Neural progenitor cell (in vitro differentiated cells): ENCODE data around the gene STAT4. TPM values are rescaled to one million over a fixed set of nuclear protein-coding genes. Genes with fewer than 3 reads are reported as not detected.
A peak's percentile ranks its signal among the peaks of the same experiment; 100 is the strongest.

Experiments
- DNase-seq: peaks from one replicate; pipeline ENCODE4 v3.0.0-alpha.2; 2016; ENCODE audit warnings: low spot score
- H2AFZ ChIP-seq: fragments of 200-600 bp; sonication (generic); replicated peaks from 2 replicates; pipeline ENCODE4 v1.6.1; 2016; ENCODE audit warnings: antibody characterized with exemption
- H3F3A ChIP-seq: fragments of 200-600 bp; sonication (generic); 2 replicates; pipeline ENCODE4 v1.6.1; 2016; ENCODE audit warnings: antibody characterized with exemption, low read depth
- H3K27ac ChIP-seq: fragments of 200-600 bp; sonication (generic); 2 replicates; pipeline ENCODE4 v1.5.1; 2016; ENCODE audit warnings: mild to moderate bottlenecking
- H3K27me3 ChIP-seq: fragments of 200-600 bp; sonication (generic); 2 replicates; pipeline ENCODE4 v1.6.1; 2016; ENCODE audit warnings: mild to moderate bottlenecking, moderate library complexity
- H3K36me3 ChIP-seq: fragments of 200-600 bp; sonication (generic); 2 replicates; pipeline ENCODE4 v1.5.1; 2016
- H3K4me1 ChIP-seq: fragments of 200-600 bp; sonication (generic); 2 replicates; pipeline ENCODE4 v1.6.1; 2016; ENCODE audit warnings: mixed run types
- H3K4me2 ChIP-seq: fragments of 200-600 bp; sonication (generic); 2 replicates; pipeline ENCODE4 v1.6.1; 2016
- H3K4me3 ChIP-seq: fragments of 200-600 bp; sonication (generic); 2 replicates; pipeline ENCODE4 v1.5.1; 2016
- H3K79me2 ChIP-seq: fragments of 200-600 bp; sonication (generic); 2 replicates; pipeline ENCODE4 v1.6.1; 2016; ENCODE audit warnings: low read depth
- H3K9ac ChIP-seq: fragments of 200-600 bp; sonication (generic); 2 replicates; pipeline ENCODE4 v1.6.1; 2016
- H3K9me3 ChIP-seq: fragments of 200-600 bp; sonication (generic); 2 replicates; pipeline ENCODE4 v1.5.1; 2016; ENCODE audit warnings: low read depth
- H4K20me1 ChIP-seq: fragments of 200-600 bp; sonication (generic); 2 replicates; pipeline ENCODE4 v1.6.1; 2016; ENCODE audit warnings: low read depth
- H3K27ac Mint-ChIP-seq: 3 replicates; pipeline ENCODE4 v1.8.0; 2021; ENCODE audit warnings: mixed read lengths
- H3K27me3 Mint-ChIP-seq: 2 replicates; pipeline ENCODE4 v1.8.0; 2022; ENCODE audit warnings: low read depth, mild to moderate bottlenecking, inconsistent platforms, moderate library complexity, mixed read lengths; ENCODE audit not compliant: insufficient read depth
- H3K36me3 Mint-ChIP-seq: 3 replicates; pipeline ENCODE4 v1.8.0; 2021; ENCODE audit warnings: mixed read lengths
- H3K4me1 Mint-ChIP-seq: 3 replicates; pipeline ENCODE4 v1.8.0; 2021; ENCODE audit warnings: mixed read lengths
- H3K4me3 Mint-ChIP-seq: 3 replicates; pipeline ENCODE4 v1.8.0; 2021; ENCODE audit warnings: mild to moderate bottlenecking, moderate library complexity, mixed read lengths
- H3K9me3 Mint-ChIP-seq: 3 replicates; pipeline ENCODE4 v1.8.0; 2020; ENCODE audit warnings: mixed read lengths
- CTCF ChIP-seq: fragments of 200-600 bp; sonication (generic); IDR thresholded peaks from 2 replicates; pipeline ENCODE4 v1.5.1; 2017; ENCODE audit warnings: antibody characterized with exemption, mild to moderate bottlenecking
- EZH2 ChIP-seq: fragments of 200-600 bp; sonication (generic); IDR thresholded peaks from 2 replicates; pipeline ENCODE4 v1.6.1; 2017; ENCODE audit warnings: antibody characterized with exemption, mild to moderate bottlenecking, moderate library complexity
- EZH2phosphoT487 ChIP-seq: fragments of 200-600 bp; sonication (generic); IDR thresholded peaks from 2 replicates; pipeline ENCODE4 v1.6.1; 2017; ENCODE audit warnings: antibody characterized with exemption
- total RNA-seq: library from RNA; depleted of rRNA; stranded (reverse); fragments of >200 nt; gene quantifications from 2 replicates; pipeline ENCODE4 v1.2.3, GENCODE V29; 2015; ENCODE audit warnings: low replicate concordance

The STAT4 gene
- total RNA-seq, 1 donor from 2014 or later, result 0.32 TPM

- Histone ChIP-seq H3K27me3 (no peaks in the 10 kb centered on the region), H3K4me2 (no peak overlapping the region), H3K79me2 (no peaks in the 10 kb centered on the region), H3K9ac (no peak overlapping the region), H4K20me1 (no peaks in the 10 kb centered on the region), H3K9me3 (no peaks in the 10 kb centered on the region), H2AFZ (peak overlapping the region; percentile 44), H3K36me3 (no peaks in the 10 kb centered on the region), H3F3A (no peaks in the 10 kb centered on the region), H3K4me1 (no peaks in the 10 kb centered on the region), H3K4me3 (no peak overlapping the region), H3K27ac (no peak overlapping the region)
- no peak for TF ChIP-seq EZH2
- no peak for TF ChIP-seq CTCF
- no peak for TF ChIP-seq EZH2phosphoT487
- no peaks in the 10 kb centered on the region for H3K36me3 Mint-ChIP-seq
- no peaks in the 10 kb centered on the region for H3K9me3 Mint-ChIP-seq
- peaks cover 8% of the 10 kb centered on the region for H3K4me1 Mint-ChIP-seq
- H3K27me3 Mint-ChIP-seq, result no peaks in the 10 kb centered on the region
- no peak overlapping the region for H3K27ac Mint-ChIP-seq
- no peak for DNase-seq
- H3K4me3 Mint-ChIP-seq, result no peak overlapping the region
Observed at GRCh38 chr2:191064590-191064989, 86.2 kb downstream of the STAT4 start.

GRCh38 chr2:191063584-191063983 lies 87.2 kb downstream of the STAT4 start:
- H3K4me1 ChIP-seq, result no peaks in the 10 kb centered on the region
- H4K20me1 ChIP-seq, result no peaks in the 10 kb centered on the region
- no peaks in the 10 kb centered on the region for H3K27me3 Mint-ChIP-seq
- no peak for TF ChIP-seq EZH2phosphoT487
- no peak for TF ChIP-seq CTCF
- no peak for TF ChIP-seq EZH2
- H3K36me3 Mint-ChIP-seq, result no peaks in the 10 kb centered on the region
- no peaks in the 10 kb centered on the region for H3K9me3 Mint-ChIP-seq
- no peaks in the 10 kb centered on the region for H3K79me2 ChIP-seq
- no peak for DNase-seq
- no peaks in the 10 kb centered on the region for H3F3A ChIP-seq
- H3K4me3 Mint-ChIP-seq, result no peak overlapping the region
- H3K4me2 ChIP-seq, result no peak overlapping the region
- H3K27ac Mint-ChIP-seq, result no peak overlapping the region
- no peak overlapping the region for H2AFZ ChIP-seq
- H3K9ac ChIP-seq, result no peak overlapping the region
- H3K27me3 ChIP-seq, result no peaks in the 10 kb centered on the region
- no peaks in the 10 kb centered on the region for H3K9me3 ChIP-seq
- no peak overlapping the region for H3K4me3 ChIP-seq
- H3K27ac ChIP-seq, result no peak overlapping the region
- H3K36me3 ChIP-seq, result no peaks in the 10 kb centered on the region
- H3K4me1 Mint-ChIP-seq, result peaks cover 8% of the 10 kb centered on the region

GRCh38 chr2:191061381-191061980 lies 89.3 kb downstream of the STAT4 start:
- H3K4me2 ChIP-seq, result no peak overlapping the region
- no peaks in the 10 kb centered on the region for H3K9me3 Mint-ChIP-seq
- no peak overlapping the region for H3K27ac Mint-ChIP-seq

More at GRCh38 chr2:191061381-191061980, 89.3 kb downstream of the STAT4 start:
- Histone ChIP-seq H3K27me3 (no peaks in the 10 kb centered on the region), H3K9ac (no peak overlapping the region), H3K36me3 (no peaks in the 10 kb centered on the region), H3K9me3 (no peaks in the 10 kb centered on the region), H4K20me1 (no peaks in the 10 kb centered on the region), H3F3A (no peaks in the 10 kb centered on the region), H3K4me3 (no peak overlapping the region), H3K4me1 (no peaks in the 10 kb centered on the region), H3K79me2 (no peaks in the 10 kb centered on the region), H2AFZ (no peak overlapping the region), H3K27ac (no peak overlapping the region)
- H3K4me1 Mint-ChIP-seq, result peaks cover 2% of the 10 kb centered on the region
- no peaks in the 10 kb centered on the region for H3K36me3 Mint-ChIP-seq
- H3K4me3 Mint-ChIP-seq, result no peak overlapping the region
- H3K27me3 Mint-ChIP-seq, result no peaks in the 10 kb centered on the region
- no peak for DNase-seq
- TF ChIP-seq EZH2, result no peak
- TF ChIP-seq CTCF, result no peak
- no peak for TF ChIP-seq EZH2phosphoT487
